Activated T-cell treated with anti-CD3 and anti-CD28 coated beads for 4 hours (primary cell): ENCODE data around the gene CEP192.
"Not testable (repeated sequence)": the region's sequence is repeated elsewhere in the genome, so short reads cannot be mapped to it uniquely, and the experiment has no call there.

Experiments
- DNase-seq: peaks from one replicate; pipeline ENCODE4 v3.0.0-alpha.2; 2020

The CEP192 gene

DNA sequence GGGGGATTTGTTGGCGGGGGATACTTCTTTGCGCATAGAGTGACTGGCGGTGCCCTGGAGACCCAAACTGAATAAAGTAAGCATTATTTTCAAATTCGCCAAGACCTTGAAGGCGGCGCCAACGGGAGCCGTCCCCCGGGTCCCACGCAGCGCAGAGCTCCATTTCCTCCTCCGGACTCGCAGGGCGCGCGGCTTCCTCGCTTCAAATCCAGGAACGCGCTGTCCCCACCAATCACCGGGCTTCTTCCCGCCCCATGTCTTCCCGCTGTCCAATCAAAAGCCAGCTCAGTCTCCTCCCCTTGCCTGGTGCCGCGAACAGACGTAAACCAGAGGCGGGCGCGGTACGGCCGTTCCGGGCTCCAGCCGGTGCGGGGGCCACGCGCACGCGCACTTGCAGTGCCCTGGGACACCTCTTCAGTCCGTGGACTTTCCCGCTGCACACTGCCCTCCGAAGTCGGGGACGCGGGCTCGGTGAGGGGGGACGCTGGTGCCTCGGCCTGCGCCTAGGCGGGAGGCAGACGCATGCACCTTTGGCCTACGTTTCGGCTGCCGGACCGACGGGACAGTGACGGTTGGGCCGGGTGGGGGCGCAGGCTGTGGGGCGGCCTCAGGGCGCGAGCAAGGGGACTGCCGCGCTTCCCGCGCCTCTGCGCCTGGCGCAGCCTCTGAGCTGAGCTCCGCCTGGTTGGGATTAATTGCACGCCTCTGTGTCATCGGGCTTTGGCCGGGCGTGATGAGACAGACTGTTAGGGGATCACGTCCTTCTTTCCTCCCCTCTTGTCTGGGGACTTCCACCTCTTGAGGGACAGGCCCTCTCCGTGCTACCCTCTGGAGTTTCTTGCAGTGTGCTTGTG lies at the start of gene CEP192:
Gene CEP192 (plus strand): TSS at position 396 of the 854 bp plus-strand sequence. CDS start 8,063 bp downstream, outside the sequence.
- peak; percentile 95 for DNase-seq

DNA sequence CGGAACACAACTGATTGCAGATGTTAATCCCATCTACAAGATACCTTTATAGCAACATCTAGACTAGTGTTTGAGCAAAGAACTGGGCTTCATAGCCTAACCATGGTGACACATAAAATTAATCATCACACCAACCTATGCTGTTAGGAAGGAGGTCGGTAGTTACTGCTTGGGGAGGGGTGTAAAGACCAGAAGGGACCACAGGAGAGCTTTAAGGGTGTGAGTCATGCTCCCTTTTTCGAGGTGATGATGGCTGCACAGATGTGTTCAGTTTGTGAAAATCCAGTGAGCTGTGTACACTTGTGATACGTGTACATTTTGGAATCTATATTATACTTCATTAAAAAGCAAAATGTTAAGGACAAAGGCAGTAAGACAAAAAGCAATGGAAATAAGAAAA lies 47.9 kb upstream of the CEP192 start:
- no peak for DNase-seq

GRCh38 chr18:12944709-12945108 lies 46.5 kb upstream of the CEP192 start:
- DNase-seq, result no peak

GRCh38 chr18:12946549-12947284 lies 44.4 kb upstream of the CEP192 start:
- DNase-seq, result no peak

DNA sequence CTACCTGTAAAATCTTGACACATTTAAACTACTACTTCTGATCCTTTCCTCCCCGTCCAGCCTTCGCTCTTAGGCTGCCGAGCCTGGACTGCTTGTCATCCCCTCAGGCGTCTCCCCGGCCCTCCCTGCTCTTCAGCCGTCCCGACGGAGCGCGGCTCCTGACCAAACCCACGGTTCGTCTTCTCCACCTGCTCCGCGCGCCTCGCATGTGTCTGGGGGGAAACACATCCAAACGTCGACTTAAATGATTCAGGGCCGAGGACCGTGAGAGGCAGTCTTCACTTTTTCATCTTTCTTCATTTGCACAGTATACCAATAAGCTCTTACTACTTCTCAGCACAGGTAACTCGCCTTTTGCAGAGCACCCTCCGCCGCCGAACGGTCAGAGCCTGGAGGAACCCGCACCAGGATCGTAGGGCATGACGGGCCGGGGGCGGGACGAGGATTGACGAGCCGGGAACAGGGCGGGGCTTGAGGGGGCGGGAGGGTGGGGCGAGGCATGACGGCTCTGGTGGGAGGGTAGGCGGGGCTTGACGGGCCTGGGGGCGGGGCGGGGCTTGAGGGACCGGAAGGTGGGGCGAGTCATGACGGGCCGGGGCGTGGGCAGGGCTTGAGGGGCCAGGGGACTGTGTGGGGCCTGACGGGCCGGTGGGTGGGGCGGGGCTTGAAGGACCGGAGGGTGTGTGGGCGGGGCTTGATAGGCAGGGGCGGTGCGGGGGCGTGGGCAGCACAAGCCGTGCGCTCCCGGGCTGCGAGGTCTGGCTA lies 43.7 kb upstream of the CEP192 start, which contains the start of gene SEH1L:
Gene SEH1L (plus strand): TSS at position 727 of the 765 bp plus-strand sequence. CDS start 111 bp downstream, outside the sequence.
- peak; percentile 99 for DNase-seq

- peak; percentile 98 for DNase-seq
Observed at GRCh38 chr18:12948050-12948804, 42.9 kb upstream of the CEP192 start.

GRCh38 chr18:12958478-12958877 lies 32.7 kb upstream of the CEP192 start:
- no peak for DNase-seq

DNA sequence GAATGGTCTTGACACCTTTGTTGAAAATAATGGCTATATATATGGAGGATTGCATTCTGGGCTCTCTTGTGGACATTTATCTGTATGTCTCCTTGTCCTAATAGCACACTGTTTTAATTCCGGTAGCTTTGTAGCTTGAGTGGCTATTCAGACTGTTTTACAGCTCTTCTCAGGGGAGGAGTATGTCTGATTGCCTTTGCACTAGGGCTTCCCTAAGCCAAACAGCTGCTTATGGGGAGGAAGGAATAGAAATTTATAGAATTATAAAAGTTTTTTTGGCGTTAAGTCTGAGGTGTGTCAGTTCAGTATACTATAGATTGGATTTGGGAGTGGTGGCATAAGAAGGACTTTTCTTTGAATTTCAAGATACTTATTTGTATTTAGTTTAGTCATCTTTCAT lies 30.8 kb upstream of the CEP192 start:
- no peak for DNase-seq

DNA sequence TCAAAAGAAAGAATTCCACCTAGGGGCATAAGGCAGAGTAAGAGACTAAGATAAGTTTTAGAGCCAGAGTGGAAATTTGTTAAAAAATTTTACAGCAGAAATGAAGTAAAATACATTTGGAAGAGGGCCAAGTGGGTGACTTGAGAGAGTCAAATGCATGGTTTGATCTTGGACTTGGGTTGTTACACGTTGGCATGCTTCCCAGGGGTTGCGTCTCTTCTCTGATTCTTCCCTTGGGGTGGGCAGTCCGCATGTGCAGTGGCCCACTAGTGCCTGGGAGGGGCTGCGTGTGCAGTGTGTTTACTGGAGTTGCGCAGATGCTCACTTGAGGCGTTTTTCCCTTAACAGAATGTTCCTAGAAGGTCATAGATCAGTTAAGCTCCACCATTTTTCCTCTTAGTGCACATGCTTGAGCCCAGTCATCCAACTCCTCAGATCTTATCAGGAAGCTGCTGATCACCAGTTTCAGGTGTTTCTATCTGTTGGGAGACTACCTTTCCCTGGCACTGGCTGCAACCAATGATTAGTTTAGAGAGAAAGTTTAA lies 30.2 kb upstream of the CEP192 start:
- no peak for DNase-seq

GRCh38 chr18:12963069-12963468 lies 28.1 kb upstream of the CEP192 start:
- DNase-seq, result no peak

DNA sequence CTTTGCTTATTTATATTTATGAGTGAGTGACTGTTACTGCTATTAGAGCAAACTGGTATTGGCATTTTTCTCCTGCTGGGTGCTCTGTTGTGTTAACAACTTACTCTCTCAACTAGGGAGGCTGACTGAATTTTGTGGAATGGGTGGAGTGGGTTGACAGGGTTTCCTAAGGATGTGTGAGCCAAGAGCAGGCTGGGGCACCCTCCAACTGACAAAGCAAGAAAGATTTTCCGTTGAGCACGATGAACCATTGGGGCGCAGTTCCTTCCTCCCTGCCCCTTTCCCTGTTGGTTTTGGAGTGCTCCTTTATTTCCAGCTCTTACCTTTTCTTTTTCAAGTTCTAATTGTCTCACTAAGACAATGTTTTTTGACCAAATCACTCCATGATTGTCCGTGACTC lies 23.0 kb upstream of the CEP192 start:
- no peak for DNase-seq

- no peak for DNase-seq
Observed at GRCh38 chr18:12968619-12969018, 22.5 kb upstream of the CEP192 start.

DNA sequence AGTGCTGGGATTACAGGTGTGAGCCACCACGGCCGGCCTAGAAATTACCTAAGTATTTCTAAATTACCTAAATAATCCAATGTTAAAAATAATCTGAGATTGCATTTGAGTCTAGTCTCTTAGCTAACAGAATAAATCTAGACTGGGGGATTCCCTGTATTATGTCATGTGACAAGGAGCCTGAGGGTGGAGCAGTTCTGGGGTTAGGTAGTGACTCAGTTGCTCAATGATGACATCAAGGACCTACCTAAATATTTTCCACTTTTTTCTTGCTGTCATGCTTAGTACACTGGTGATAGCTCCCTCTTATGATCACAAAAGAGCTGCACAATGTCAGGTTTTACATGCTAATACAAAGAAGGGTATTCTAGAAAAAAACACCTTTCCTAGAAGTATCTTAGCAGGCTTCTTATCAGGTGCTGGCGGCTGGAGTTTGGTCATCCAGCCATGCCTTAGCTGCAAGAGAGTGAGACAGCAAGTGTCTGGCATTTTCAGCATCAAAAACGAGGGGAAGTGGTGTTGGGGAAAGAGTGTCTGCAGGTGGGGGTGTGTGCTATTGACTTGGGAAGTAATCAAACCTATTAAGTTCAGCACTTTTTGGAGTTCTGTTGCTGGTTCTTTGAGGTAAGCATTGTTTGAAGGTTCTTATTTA lies 17.5 kb upstream of the CEP192 start:
- DNase-seq, result no peak

GRCh38 chr18:12975488-12975887 lies 15.7 kb upstream of the CEP192 start:
- no peak for DNase-seq

GRCh38 chr18:12976305-12976704 lies 14.9 kb upstream of the CEP192 start:
- DNase-seq, result no peak

- not testable (repeated sequence) for DNase-seq
Observed at GRCh38 chr18:12980065-12980464, 11.1 kb upstream of the CEP192 start.

DNA sequence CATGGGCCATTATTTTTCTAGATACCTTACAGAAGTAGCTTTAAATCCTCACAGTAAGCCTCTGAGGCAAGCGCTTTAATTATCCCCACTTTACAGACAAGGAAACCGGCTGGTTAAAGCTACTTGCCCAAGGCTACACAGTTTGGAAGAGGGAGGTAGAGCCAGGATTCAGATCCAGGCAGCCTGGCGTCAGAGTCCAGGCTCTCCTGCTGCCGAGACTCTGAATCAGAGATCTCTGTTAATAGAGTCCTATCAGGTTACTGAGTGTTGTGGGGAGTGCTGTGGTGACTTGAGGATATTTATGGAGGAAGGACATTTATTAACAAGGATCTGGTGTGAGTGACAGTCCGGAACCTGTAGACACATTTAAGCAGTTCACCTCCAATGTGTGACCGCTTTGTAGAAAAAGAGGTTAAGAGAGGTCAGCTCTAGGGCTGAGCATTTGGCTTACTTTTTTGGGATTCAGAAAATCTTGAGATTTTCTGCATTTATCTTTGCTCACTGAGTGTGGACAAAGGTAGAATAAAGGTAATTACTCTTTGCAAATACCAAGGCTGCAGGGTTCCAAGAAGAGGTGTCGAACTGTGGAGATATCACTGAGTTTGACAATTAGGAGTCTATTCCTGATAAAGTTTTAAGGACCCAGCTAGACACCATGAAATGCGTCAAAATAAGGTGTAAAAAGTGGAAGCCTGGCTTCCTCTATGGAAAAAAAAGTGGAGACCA lies 1.6 kb upstream of the CEP192 start:
- no peak for DNase-seq

- peak; percentile 25 for DNase-seq
Observed at GRCh38 chr18:12990123-12990475, 1.1 kb upstream of the CEP192 start.

GRCh38 chr18:12990641-12990966 lies 558 bp upstream of the CEP192 start:
- DNase-seq, result no peak

DNA sequence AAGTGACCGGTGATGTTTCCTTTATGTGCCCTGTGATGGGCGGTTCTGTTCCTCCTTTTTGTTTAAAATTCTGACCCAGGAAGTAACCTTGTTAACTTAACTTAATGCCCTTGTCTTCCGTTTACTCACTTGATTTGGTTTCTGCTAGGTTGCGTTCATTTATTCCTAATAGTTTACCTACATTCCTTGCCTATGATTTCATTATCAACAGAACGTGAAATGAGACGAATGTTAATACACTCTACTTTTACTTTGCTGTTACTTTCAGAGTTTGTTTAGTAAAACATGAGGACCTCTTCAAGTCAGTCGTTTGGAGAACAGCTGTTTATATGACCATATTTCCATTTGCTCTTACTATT lies 638 bp downstream of the CEP192 start:
- DNase-seq, result no peak

DNA sequence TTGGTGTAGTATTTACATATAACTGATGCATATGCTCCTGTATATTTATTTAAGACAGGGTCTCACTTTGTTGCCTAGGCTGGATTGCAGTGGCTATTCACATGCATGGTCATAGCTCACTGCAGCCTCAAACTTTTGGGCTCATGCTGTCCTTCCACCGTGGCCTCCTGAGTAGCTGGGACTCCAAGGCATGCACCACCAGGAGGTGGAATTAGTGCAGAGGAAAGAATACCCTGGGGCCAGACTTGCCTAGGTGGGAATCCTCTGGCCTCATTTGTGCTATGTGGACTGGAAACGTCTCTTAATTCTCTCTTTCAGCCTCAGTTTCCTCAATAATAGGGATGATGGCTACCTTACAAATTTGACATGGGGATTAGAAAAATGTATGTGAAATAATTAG lies 2.3 kb downstream of the CEP192 start:
- no peak for DNase-seq
